Fibroblast of pulmonary artery (primary cell): ENCODE results near the gene ADGRL3.
A peak's percentile ranks its signal among the peaks of the same experiment; 100 is the strongest.

Source experiments
- DNase-seq: peaks from one replicate; pipeline ENCODE4 v3.0.0-alpha.2; 2010; ENCODE audit warnings: low read depth
- H3K4me3 ChIP-seq: replicated peaks from 2 replicates; pipeline ENCODE4 v1.5.1; 2011; ENCODE audit warnings: low read depth, mild to moderate bottlenecking, control low read depth, low read length, moderate library complexity
- TF ChIP-seq, protein P1 (sequence below): IDR thresholded peaks from 2 replicates; pipeline ENCODE4 v1.5.1; 2011; ENCODE audit warnings: mild to moderate bottlenecking, control low read depth, low read length, inconsistent platforms; ENCODE audit errors: missing control alignments

The ADGRL3 gene

GRCh38 chr4:61517144-61517543 lies 317.0 kb downstream of the ADGRL3 start:
- TF ChIP-seq, protein P1, sequence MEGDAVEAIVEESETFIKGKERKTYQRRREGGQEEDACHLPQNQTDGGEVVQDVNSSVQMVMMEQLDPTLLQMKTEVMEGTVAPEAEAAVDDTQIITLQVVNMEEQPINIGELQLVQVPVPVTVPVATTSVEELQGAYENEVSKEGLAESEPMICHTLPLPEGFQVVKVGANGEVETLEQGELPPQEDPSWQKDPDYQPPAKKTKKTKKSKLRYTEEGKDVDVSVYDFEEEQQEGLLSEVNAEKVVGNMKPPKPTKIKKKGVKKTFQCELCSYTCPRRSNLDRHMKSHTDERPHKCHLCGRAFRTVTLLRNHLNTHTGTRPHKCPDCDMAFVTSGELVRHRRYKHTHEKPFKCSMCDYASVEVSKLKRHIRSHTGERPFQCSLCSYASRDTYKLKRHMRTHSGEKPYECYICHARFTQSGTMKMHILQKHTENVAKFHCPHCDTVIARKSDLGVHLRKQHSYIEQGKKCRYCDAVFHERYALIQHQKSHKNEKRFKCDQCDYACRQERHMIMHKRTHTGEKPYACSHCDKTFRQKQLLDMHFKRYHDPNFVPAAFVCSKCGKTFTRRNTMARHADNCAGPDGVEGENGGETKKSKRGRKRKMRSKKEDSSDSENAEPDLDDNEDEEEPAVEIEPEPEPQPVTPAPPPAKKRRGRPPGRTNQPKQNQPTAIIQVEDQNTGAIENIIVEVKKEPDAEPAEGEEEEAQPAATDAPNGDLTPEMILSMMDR: no peak
- DNase-seq: no peak
- H3K4me3 ChIP-seq: no peak overlapping the region

DNA sequence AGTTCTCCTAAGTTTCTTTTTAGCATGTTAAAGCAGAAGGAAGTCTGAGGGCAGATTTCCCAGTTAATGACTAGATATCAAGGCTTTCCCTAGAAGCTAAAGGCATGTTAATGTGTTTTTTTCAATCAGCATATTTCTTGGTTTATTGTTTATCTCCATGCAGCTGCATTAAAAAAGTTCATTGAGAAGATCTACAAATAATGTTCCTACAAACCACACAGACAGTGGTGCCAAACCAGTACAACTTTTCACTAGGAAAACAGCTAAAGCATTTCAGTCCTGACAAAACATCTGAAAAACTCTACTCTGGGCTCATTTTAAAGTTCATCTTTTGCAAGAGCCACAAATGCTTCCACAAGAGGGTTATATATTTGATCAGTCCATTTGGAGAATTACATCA lies 320.0 kb downstream of the ADGRL3 start:
- no peak for DNase-seq
- H3K4me3 ChIP-seq: no peak overlapping the region
- TF ChIP-seq, protein P1: no peak

- H3K4me3 ChIP-seq: no peak overlapping the region
- TF ChIP-seq, protein P1: no peak
- peak; percentile 56 for DNase-seq
Measured at GRCh38 chr4:61520681-61521160, 320.6 kb downstream of the ADGRL3 start.

- no peak overlapping the region for H3K4me3 ChIP-seq
- TF ChIP-seq, protein P1: no peak
- no peak for DNase-seq
Measured at GRCh38 chr4:61521451-61521850, 321.3 kb downstream of the ADGRL3 start.

DNA sequence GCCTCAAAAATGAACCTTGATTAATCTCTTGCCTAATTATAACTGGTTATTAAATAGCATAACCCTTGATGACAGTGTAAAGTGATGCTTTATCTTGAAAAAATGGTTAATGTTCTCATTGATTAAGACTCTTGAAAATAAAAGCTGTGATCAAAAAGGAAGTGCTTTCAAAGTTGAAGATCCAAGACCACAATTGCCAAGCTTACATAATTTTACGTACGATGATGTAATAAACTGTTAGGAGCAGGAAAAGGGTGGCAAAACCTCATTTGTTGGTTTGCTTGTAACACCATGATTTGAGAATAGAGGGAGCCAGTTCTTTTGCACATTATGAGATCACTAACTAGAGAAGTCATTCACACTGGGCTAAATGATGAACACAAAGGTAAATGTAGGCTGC lies 322.2 kb downstream of the ADGRL3 start:
- DNase-seq: no peak
- TF ChIP-seq, protein P1: no peak
- no peak overlapping the region for H3K4me3 ChIP-seq

GRCh38 chr4:61527888-61528287 lies 327.8 kb downstream of the ADGRL3 start:
- no peak overlapping the region for H3K4me3 ChIP-seq
- DNase-seq: no peak

GRCh38 chr4:61528595-61528994 lies 328.5 kb downstream of the ADGRL3 start:
- no peak for DNase-seq
- TF ChIP-seq, protein P1: no peak
- H3K4me3 ChIP-seq: no peak overlapping the region

More at GRCh38 chr4:61527888-61528287, 327.8 kb downstream of the ADGRL3 start:
- TF ChIP-seq, protein P1: no peak
